ENCODE data around the gene HSPA1L. TPM values are rescaled to one million over a fixed set of nuclear protein-coding genes. Genes with fewer than 3 reads are reported as not detected.
"Not testable (repeated sequence)": the region's sequence is repeated elsewhere in the genome, so short reads cannot be mapped to it uniquely, and the experiment has no call there.

Gene HSPA1L
- total RNA-seq, 2 donors from 2014 or later = 1.1 to 1.2 TPM

DNA sequence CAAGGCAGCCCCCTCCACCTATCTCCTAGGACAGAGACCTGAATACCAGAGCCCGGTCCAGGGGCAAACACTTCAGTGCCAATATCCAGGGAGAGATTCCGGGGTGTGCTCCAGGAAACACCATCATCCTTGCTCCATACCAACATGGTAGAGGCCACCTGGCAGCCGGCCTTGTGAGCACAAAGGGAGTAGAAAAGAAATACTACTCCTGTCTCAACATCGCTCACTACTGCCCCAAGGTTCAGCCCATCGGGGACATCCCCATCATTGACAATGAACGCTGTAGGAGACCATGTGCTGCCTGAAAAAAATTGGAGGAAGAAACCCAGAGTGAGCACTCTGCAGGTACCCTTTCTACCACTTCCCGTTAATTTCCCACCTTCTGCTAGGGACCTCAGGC, 46.1 kb upstream of the HSPA1L start:
- ATAC-seq (ENCODE audit: insufficient number of reproducible peaks, low FRiP score, low read depth) = no peak
- peaks cover 11 to 21% of the 10 kb centered on the region in 2 donors for H3K4me1 ChIP-seq (ENCODE audit: control insufficient read depth in 1 of 2, low read depth in 2 of 2)
- DNase-seq (ENCODE audit: low spot score) = no peak
- no peak overlapping the region for H3K4me3 ChIP-seq
- no peaks in the 10 kb centered on the region for H3K9me3 ChIP-seq
- TF ChIP-seq, protein P1, sequence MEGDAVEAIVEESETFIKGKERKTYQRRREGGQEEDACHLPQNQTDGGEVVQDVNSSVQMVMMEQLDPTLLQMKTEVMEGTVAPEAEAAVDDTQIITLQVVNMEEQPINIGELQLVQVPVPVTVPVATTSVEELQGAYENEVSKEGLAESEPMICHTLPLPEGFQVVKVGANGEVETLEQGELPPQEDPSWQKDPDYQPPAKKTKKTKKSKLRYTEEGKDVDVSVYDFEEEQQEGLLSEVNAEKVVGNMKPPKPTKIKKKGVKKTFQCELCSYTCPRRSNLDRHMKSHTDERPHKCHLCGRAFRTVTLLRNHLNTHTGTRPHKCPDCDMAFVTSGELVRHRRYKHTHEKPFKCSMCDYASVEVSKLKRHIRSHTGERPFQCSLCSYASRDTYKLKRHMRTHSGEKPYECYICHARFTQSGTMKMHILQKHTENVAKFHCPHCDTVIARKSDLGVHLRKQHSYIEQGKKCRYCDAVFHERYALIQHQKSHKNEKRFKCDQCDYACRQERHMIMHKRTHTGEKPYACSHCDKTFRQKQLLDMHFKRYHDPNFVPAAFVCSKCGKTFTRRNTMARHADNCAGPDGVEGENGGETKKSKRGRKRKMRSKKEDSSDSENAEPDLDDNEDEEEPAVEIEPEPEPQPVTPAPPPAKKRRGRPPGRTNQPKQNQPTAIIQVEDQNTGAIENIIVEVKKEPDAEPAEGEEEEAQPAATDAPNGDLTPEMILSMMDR (IDR thresholded peaks at IDR 0.05) = no peak
- H3K27ac ChIP-seq = no peak overlapping the region
- H3K36me3 ChIP-seq = peaks cover 15% of the 10 kb centered on the region
- no peaks in the 10 kb centered on the region for H3K27me3 ChIP-seq (replicated peaks; ENCODE audit: insufficient read depth)

DNA sequence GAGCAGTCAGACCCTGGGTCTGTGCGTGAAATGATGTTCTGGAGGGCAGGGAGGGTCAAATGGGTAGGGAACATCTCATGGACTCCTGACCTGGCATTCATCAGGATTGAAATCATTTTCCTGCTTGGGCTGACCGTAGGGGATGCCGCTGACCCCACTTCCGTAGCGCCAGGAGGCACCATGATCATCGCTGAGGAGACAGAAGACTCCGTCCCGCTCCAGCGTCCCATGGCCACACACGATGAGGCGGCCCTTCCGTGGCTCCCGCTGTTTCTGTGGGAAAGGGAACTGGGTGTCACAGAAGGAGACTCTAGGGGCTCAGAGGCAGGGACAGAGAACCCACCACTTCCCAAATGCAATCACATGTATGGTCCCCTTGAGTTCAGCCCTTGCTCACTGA, 45.3 kb upstream of the HSPA1L start:
- Histone ChIP-seq H3K27me3 (replicated peaks; ENCODE audit: insufficient read depth) (no peaks in the 10 kb centered on the region), H3K4me1 (ENCODE audit: control insufficient read depth in 1 of 2, low read depth in 2 of 2) (peaks cover 11 to 21% of the 10 kb centered on the region in 2 donors), H3K9me3 (no peaks in the 10 kb centered on the region), H3K36me3 (peaks cover 15% of the 10 kb centered on the region), H3K4me3 (no peak overlapping the region), H3K27ac (no peak overlapping the region)
- ATAC-seq (ENCODE audit: insufficient number of reproducible peaks, low FRiP score, low read depth) (no peak), DNase-seq (ENCODE audit: low spot score) (no peak)
- TF ChIP-seq, protein P1 (IDR thresholded peaks at IDR 0.05) = no peak

DNA sequence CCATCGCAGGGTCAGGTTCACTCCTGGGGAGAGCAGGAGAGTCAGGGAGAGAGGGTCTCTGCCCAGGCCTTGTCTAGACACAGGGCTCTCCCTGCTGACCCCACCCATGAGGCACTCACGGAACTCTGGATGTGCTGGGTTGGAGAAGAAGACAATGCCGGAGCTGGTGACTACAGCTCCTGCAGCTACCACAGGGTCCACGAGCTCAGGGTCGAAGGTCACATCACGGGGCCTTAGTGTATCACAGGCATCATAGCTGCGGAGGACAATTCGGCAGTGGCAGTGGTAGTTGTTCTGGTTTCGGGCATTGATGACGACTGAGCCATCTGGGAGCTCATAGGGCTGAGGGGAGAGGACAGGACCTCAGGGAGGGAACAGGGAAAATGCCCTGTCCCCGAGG, 44.8 kb upstream of the HSPA1L start:
- peaks cover 11 to 21% of the 10 kb centered on the region in 2 donors for H3K4me1 ChIP-seq (ENCODE audit: control insufficient read depth in 1 of 2, low read depth in 2 of 2)
- H3K9me3 ChIP-seq = no peaks in the 10 kb centered on the region
- H3K27ac ChIP-seq = no peak overlapping the region
- no peaks in the 10 kb centered on the region for H3K27me3 ChIP-seq (replicated peaks; ENCODE audit: insufficient read depth)
- no peak overlapping the region for H3K4me3 ChIP-seq
- TF ChIP-seq, protein P1 (IDR thresholded peaks at IDR 0.05) = no peak
- no peak for ATAC-seq (ENCODE audit: insufficient number of reproducible peaks, low FRiP score, low read depth)
- DNase-seq (ENCODE audit: low spot score) = no peak
- H3K36me3 ChIP-seq = peaks cover 15% of the 10 kb centered on the region

DNA sequence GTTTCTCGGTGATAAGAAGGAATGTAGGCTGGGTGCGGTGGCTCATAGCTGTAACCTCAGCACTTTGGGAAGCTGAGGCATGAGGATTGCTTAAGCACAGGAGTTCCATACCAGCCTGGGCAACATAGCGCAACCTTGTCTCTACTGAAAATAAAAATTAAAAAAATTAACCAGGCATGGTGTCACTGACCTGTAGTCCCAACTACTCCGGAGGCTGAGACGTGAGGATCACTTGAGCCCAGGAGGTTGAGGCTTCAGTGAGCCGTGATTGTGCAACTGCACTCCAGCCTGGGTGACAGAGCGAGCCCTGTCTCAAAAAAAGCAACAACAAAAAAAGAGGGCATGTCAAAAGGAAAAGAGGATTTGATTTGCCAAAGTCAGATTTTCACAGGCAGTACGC, 43.6 kb upstream of the HSPA1L start:
- no peak for DNase-seq (ENCODE audit: low spot score)
- Histone ChIP-seq H3K4me1 (ENCODE audit: control insufficient read depth in 1 of 2, low read depth in 2 of 2) (peaks cover 11 to 16% of the 10 kb centered on the region in 2 donors), H3K27ac (no peak overlapping the region), H3K4me3 (no peak overlapping the region), H3K36me3 (peaks cover 15% of the 10 kb centered on the region), H3K9me3 (no peaks in the 10 kb centered on the region), H3K27me3 (replicated peaks; ENCODE audit: insufficient read depth) (no peaks in the 10 kb centered on the region)
- TF ChIP-seq, protein P1 (IDR thresholded peaks at IDR 0.05) = no peak
- no peak for ATAC-seq (ENCODE audit: insufficient number of reproducible peaks, low FRiP score, low read depth)

DNA sequence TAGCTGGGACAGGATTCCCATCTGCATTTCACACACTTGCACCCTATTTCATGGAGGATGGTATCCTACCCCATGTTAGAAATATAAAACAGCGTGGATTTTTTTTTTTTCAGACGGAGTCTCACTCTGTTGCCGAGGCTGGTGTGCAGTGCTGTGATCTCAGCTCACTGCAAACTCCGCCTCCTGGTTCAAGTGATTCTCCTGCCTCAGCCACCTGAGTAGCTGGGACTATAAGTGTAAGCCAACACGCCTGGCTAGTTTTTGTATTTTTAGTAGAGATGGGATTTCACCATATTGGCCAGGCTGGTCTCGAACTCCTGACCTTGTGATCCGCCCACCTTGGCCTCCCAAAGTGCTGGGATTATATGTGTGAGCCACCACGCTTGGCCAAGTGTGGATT, 42.7 kb upstream of the HSPA1L start:
- H3K36me3 ChIP-seq = peaks cover 15% of the 10 kb centered on the region
- H3K27ac ChIP-seq; DNase-seq (ENCODE audit: low spot score); H3K4me3 ChIP-seq; H3K27me3 ChIP-seq (replicated peaks; ENCODE audit: insufficient read depth); H3K9me3 ChIP-seq; H3K4me1 ChIP-seq (ENCODE audit: control insufficient read depth in 1 of 2, low read depth in 2 of 2); ATAC-seq (ENCODE audit: insufficient number of reproducible peaks, low FRiP score, low read depth): not testable (repeated sequence)

DNA sequence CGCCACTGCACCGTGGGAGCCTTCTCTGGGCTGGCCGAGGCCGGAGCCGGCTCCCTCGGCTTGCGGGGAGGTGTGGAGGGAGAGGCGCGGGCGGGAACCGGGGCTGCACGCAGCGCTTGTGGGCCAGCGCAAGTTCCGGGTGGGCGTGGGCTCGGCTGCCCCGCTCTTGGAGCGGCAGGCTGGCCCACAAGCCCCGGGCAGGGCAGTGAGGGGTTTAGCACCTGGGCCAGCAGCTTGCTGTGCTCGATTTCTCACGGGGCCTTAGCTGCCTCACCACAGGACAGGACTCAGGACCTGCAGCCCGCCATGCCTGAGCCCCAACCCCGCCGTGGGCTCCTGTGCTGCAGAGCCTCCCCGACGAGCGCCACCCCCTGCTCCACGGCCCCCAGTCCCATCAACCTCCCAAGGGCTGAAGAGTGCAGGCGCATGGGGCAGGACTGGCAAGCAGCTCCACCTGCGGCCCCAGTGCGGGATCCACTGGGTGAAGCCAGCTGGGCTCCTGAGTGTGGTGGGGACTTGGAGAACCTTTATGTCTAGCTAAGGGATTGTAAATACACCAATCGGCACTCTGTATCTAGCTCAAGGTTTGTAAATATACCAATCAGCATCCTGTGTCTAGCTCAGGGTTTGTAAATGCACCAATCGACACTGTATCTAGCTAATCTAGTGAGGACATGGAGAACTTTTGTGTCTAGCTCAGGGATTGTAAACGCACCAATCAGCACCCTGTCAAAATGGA, 37.1 kb upstream of the HSPA1L start:
- not testable (repeated sequence) for DNase-seq (ENCODE audit: low spot score); H3K4me3 ChIP-seq; H3K4me1 ChIP-seq (ENCODE audit: control insufficient read depth in 1 of 2, low read depth in 2 of 2); H3K27ac ChIP-seq; H3K9me3 ChIP-seq; ATAC-seq (ENCODE audit: insufficient number of reproducible peaks, low FRiP score, low read depth); H3K36me3 ChIP-seq; H3K27me3 ChIP-seq (replicated peaks; ENCODE audit: insufficient read depth)

All from thoracic aorta (tissue), 2 donors.